ENCODE results near the gene HOXB4.

DNA sequence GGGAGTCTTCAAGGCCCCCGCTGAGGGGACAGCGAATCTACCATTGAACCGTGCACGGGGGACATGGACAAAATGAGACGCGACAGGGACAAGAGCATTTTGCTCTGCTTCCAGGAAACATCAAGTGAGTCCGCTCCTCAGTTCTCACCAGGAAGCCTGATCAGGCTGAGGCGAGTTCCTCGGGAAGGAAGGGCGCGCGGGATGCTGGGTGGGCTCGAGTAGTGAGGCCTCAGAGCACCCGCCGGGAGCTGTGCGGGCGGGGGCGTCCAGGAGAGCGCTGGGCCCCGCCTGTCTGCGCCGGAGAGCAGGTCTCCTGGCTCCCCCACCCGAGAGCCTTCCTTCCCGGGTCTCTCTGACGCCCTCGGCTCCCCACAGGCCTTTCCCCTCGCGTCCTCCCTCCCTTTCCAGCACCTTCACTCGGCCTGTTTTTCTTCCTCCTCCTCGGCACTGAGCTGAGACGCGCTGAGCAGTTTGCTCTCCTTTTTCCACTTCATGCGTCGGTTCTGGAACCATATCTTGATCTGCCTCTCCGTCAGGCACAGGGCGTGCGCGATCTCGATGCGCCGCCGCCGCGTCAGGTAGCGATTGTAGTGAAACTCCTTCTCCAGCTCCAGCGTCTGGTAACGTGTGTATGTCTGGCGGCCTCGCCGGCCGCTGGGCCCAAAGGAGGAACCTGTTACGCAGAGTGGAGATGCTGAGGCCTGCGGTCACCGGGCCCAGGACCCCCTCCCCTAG is 18.0 kb upstream of the HOXB4 start:
- TF ChIP-seq, protein P1, sequence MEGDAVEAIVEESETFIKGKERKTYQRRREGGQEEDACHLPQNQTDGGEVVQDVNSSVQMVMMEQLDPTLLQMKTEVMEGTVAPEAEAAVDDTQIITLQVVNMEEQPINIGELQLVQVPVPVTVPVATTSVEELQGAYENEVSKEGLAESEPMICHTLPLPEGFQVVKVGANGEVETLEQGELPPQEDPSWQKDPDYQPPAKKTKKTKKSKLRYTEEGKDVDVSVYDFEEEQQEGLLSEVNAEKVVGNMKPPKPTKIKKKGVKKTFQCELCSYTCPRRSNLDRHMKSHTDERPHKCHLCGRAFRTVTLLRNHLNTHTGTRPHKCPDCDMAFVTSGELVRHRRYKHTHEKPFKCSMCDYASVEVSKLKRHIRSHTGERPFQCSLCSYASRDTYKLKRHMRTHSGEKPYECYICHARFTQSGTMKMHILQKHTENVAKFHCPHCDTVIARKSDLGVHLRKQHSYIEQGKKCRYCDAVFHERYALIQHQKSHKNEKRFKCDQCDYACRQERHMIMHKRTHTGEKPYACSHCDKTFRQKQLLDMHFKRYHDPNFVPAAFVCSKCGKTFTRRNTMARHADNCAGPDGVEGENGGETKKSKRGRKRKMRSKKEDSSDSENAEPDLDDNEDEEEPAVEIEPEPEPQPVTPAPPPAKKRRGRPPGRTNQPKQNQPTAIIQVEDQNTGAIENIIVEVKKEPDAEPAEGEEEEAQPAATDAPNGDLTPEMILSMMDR (IDR thresholded peaks at IDR 0.05) = no peak
- peak; percentile 51; the same call in 1 of the 2 replicates for TF ChIP-seq TCF7L2 (IDR thresholded peaks at IDR 0.05; ENCODE audit: low read depth, low read length)
- peak; percentile 74; the same call in 1 of the 2 replicates for TF ChIP-seq SIN3A (IDR thresholded peaks at IDR 0.05; ENCODE audit: borderline replicate concordance, insufficient read depth, low read depth, low read length)
- TF ChIP-seq POLR2AphosphoS5 (IDR thresholded peaks at IDR 0.05; ENCODE audit: low read depth, low read length) = peak; percentile 56; the same call in 1 of the 2 replicates

All from Panc1 (cell line).